ENCODE results near the gene GPR25. TPM values are rescaled to one million over a fixed set of nuclear protein-coding genes. Genes with fewer than 3 reads are reported as not detected.

Gene GPR25
- polyA plus RNA-seq, 1 donor, result 0.16 TPM

DNA sequence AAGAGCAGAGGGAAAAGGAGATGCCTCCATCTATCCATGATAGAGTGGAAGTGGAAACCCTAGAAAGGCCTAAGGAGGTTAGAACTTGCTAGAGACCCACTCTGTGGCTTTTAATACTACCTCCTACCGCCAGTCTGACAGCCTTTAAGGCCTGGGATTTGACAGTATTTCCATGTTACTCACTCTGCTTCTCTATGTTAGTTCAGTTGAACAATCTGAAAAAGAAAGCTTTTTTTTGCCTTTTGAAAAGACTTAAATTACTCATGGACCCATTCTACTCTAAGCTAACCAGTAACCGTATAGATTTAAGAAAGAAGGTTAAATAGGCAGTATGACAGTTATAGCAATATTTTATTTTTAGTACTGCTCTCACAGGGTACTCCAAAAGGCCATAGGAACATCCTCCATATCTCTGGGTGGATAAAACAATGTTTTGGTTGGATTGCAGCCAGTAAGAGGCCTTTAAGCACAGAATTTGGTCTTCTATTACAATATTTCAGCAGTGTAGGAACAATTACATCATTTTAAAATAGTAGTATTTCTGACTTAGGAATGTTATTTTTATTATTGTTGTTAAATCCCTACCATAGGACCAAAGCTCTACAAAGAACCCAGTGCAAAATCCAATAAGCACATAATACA lies 15.9 kb upstream of the GPR25 start:
- H3K9me3 ChIP-seq (ENCODE audit: control insufficient read depth, low read depth, low read length), result no peaks in the 10 kb centered on the region
- no peaks in the 10 kb centered on the region for H3K4me1 ChIP-seq (ENCODE audit: control insufficient read depth, insufficient read depth, low read length)
- no peaks in the 10 kb centered on the region for H3K27me3 ChIP-seq (ENCODE audit: control insufficient read depth, insufficient read depth, low read length)
- DNase-seq, result no peak
- peaks cover 28% of the 10 kb centered on the region for H3K36me3 ChIP-seq (ENCODE audit: control insufficient read depth, insufficient read depth, low read length)
- H3K27ac ChIP-seq (ENCODE audit: low read length), result no peak overlapping the region
- WGBS (ENCODE audit: insufficient coverage, low lambda C conversion rate), result no CpG with 5 or more reads among the region's 2 CpGs
- H3K4me3 ChIP-seq (ENCODE audit: low read length), result no peak overlapping the region

DNA sequence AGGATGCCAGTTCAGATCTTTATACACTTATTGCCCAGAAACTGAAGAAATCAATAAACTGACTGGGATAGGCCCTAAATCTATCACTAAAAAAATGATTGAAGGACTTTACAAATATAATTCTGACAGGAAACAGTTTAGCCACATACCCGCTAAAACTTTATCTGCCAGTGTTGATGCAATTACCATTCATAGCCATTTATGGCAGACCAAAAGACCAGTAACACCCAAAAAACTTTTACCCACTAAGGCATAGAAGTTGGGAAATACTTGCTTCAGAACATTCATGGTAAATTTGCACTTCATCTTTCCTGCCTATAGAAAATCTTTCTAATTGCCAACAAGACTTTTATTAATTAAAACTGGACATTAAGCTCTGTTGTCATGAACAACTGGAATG lies 15.0 kb upstream of the GPR25 start:
- H3K36me3 ChIP-seq (ENCODE audit: control insufficient read depth, insufficient read depth, low read length), result peaks cover 31% of the 10 kb centered on the region
- WGBS (ENCODE audit: insufficient coverage, low lambda C conversion rate), result no CpG with 5 or more reads among the region's 1 CpG
- DNase-seq, result no peak

DNA sequence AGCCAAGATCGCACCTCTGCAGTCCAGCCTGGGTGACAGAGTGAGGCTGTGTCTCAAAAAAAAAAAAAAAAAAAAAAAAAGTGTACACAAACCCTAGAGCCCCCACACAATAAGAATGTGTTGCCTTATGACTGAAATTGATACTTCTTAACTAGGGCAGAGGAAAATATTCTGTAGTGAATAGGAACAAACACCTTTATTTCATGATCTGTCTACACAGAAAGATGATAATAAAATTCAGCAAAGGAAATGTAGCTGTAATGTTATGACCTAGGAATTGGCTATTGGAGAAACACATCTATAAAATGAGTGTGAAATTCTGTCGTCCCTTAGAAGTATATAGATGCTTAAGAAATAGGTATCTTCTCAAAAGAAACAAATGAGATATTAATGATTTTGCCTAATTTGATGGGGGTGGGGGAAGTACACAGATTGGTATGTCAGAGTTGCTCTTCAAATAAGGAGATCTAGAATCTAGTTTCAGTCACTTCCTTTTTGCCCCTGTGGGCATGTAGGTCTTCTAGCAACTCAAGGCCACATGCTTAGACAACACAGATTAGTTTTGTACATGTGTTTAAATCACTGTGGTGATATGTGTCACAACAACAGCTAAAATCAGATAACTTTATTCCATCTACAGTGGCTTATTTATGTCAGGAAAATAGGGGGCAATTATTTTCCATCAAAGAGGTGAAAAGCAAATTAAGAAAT lies 10.7 kb upstream of the GPR25 start:
- no peak overlapping the region for H3K27ac ChIP-seq (ENCODE audit: low read length)
- peaks cover 14% of the 10 kb centered on the region for H3K36me3 ChIP-seq (ENCODE audit: control insufficient read depth, insufficient read depth, low read length)
- DNase-seq, result no peak
- no CpG with 5 or more reads among the region's 2 CpGs for WGBS (ENCODE audit: insufficient coverage, low lambda C conversion rate)
- no peaks in the 10 kb centered on the region for H3K27me3 ChIP-seq (ENCODE audit: control insufficient read depth, insufficient read depth, low read length)
- H3K4me1 ChIP-seq (ENCODE audit: control insufficient read depth, insufficient read depth, low read length), result no peaks in the 10 kb centered on the region
- H3K4me3 ChIP-seq (ENCODE audit: low read length), result no peak overlapping the region
- H3K9me3 ChIP-seq (ENCODE audit: control insufficient read depth, low read depth, low read length), result no peaks in the 10 kb centered on the region

More for the DNA sequence above, 15.0 kb upstream of the GPR25 start:
- H3K4me3 ChIP-seq (ENCODE audit: low read length), result no peak overlapping the region
- no peaks in the 10 kb centered on the region for H3K9me3 ChIP-seq (ENCODE audit: control insufficient read depth, low read depth, low read length)
- no peaks in the 10 kb centered on the region for H3K4me1 ChIP-seq (ENCODE audit: control insufficient read depth, insufficient read depth, low read length)
- no peaks in the 10 kb centered on the region for H3K27me3 ChIP-seq (ENCODE audit: control insufficient read depth, insufficient read depth, low read length)
- no peak overlapping the region for H3K27ac ChIP-seq (ENCODE audit: low read length)

DNA sequence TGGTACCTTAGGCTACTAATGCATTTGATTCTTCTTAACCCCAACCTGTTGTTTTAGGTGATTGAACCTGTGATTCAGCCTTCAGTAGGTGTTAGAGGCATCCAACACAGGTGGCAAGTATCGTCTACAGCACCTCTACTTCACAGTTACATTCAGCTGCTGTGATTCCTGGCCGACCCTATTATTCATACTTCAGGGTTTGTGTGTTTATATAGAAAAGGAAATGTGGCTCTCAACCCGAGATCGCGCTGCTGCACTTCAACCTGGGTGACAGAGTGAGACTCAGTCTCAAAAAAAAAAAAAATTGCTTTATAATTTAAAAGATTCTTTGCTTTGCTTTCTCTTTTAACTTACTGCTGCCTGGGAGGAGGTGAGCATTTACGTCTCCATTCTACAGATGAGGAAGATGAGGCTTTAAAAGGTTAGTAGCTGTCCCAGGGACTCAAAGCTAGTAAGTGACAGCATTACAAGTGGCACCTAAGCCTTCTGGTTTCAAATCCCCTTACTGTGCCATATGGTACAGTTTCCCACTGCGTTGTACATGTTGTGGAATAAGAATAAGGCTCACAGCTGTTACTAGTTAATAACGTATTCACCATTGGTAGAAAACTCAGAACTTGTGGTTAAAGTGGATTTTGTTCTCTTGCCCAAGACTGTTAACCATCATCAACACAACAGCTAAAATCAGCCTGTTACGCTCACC lies 9.9 kb upstream of the GPR25 start:
- peaks cover 10% of the 10 kb centered on the region for H3K36me3 ChIP-seq (ENCODE audit: control insufficient read depth, insufficient read depth, low read length)
- WGBS (ENCODE audit: insufficient coverage, low lambda C conversion rate), result 84% methylated on average over 2 of the region's 9 CpGs
- H3K4me1 ChIP-seq (ENCODE audit: control insufficient read depth, insufficient read depth, low read length), result no peaks in the 10 kb centered on the region
- peaks cover 6% of the 10 kb centered on the region for H3K27me3 ChIP-seq (ENCODE audit: control insufficient read depth, insufficient read depth, low read length)
- H3K27ac ChIP-seq (ENCODE audit: low read length), result no peak overlapping the region
- H3K9me3 ChIP-seq (ENCODE audit: control insufficient read depth, low read depth, low read length), result no peaks in the 10 kb centered on the region
- no peak for DNase-seq
- no peak overlapping the region for H3K4me3 ChIP-seq (ENCODE audit: low read length)

DNA sequence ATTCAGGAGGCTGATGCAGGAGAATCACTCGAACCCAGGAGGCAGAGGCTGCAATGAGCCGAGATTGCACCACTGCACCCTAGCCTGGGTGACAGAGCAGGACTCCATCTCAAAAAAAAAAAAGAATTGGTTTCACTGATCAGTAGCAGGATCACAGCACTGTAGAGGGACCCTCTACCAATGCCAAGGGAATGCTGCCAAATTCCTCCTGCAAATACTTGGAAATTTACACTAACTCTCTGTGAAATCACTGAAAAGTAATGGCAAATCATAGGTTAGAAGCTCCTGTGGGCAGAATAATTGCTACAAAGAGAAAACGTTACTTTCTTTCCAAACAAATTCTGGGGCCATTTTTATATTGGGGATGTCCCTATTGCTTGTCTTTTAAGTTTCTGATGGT lies 6.7 kb upstream of the GPR25 start:
- Histone ChIP-seq H3K27ac (ENCODE audit: low read length) (no peak overlapping the region), H3K4me1 (ENCODE audit: control insufficient read depth, insufficient read depth, low read length) (no peaks in the 10 kb centered on the region), H3K27me3 (ENCODE audit: control insufficient read depth, insufficient read depth, low read length) (peaks cover 17% of the 10 kb centered on the region), H3K4me3 (ENCODE audit: low read length) (no peak overlapping the region), H3K36me3 (ENCODE audit: control insufficient read depth, insufficient read depth, low read length) (peaks cover 9% of the 10 kb centered on the region), H3K9me3 (ENCODE audit: control insufficient read depth, low read depth, low read length) (no peaks in the 10 kb centered on the region)
- DNase-seq, result no peak
- 57% methylated on average over 1 of the region's 3 CpGs for WGBS (ENCODE audit: insufficient coverage, low lambda C conversion rate)

DNA sequence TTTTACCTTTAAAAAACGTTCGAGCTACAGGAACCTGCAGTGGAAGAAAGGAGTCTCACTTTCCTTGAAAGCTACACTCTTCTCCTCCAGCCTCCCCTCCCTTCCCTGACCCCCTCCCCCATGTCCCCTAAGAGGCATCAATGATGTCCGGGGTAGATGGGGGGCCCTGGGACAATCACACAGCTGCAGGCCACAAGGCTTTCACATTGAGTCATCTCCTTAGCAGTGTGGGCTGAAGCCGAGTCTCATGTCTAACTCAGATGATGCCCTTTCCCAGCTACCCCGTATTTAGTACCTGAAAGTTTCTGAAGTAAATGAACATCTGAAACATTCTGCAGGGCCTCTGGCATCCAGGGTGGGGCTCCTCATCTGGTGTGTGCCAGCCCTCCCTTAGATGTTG lies 6.3 kb upstream of the GPR25 start:
- no peaks in the 10 kb centered on the region for H3K4me1 ChIP-seq (ENCODE audit: control insufficient read depth, insufficient read depth, low read length)
- WGBS (ENCODE audit: insufficient coverage, low lambda C conversion rate), result 79% methylated on average over 2 of the region's 5 CpGs
- H3K27ac ChIP-seq (ENCODE audit: low read length), result no peak overlapping the region
- no peak overlapping the region for H3K4me3 ChIP-seq (ENCODE audit: low read length)
- peaks cover 21% of the 10 kb centered on the region for H3K27me3 ChIP-seq (ENCODE audit: control insufficient read depth, insufficient read depth, low read length)
- no peak for DNase-seq
- H3K9me3 ChIP-seq (ENCODE audit: control insufficient read depth, low read depth, low read length), result no peaks in the 10 kb centered on the region
- H3K36me3 ChIP-seq (ENCODE audit: control insufficient read depth, insufficient read depth, low read length), result peaks cover 9% of the 10 kb centered on the region

DNA sequence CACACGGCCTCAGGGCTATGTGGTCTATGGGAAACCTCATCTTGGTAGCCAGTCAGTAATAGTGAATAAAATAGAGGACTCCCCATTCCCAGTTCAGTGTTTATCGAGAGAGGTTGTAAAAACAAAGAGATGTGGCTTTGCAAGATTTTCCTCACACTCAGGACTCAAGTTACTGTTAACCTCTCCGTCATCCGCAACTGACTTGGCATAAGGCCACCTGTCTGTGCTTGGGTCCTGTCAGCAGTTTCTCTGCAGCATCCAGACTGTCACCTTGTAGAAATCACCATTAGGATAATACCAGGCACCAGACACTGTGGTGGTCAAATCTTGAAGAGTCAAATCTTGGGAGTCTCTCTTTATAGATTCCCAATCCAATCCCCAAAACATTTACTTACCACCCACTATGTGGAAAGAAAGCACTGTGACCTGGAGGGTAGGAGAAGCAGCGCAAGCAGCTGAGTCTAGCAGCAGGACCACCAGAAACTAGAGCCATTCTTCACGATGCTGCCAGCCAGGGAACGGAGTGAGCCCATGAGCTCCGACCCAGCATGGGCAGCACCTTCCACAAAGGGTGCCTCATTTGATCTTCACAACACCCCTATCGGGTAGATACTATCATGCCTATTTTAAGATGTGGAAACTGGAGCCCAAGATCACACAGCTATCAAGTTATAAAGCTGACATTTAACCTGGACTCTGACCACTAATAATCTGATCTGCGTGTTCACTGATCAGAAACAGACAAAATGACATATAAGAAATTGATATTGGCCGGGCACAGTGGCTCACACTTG lies 5.6 kb upstream of the GPR25 start:
- Histone ChIP-seq H3K4me1 (ENCODE audit: control insufficient read depth, insufficient read depth, low read length) (no peaks in the 10 kb centered on the region), H3K27ac (ENCODE audit: low read length) (no peak overlapping the region), H3K36me3 (ENCODE audit: control insufficient read depth, insufficient read depth, low read length) (peaks cover 9% of the 10 kb centered on the region), H3K27me3 (ENCODE audit: control insufficient read depth, insufficient read depth, low read length) (peaks cover 28% of the 10 kb centered on the region), H3K4me3 (ENCODE audit: low read length) (no peak overlapping the region), H3K9me3 (ENCODE audit: control insufficient read depth, low read depth, low read length) (no peaks in the 10 kb centered on the region)
- no peak for DNase-seq
- WGBS (ENCODE audit: insufficient coverage, low lambda C conversion rate), result no CpG with 5 or more reads among the region's 11 CpGs

DNA sequence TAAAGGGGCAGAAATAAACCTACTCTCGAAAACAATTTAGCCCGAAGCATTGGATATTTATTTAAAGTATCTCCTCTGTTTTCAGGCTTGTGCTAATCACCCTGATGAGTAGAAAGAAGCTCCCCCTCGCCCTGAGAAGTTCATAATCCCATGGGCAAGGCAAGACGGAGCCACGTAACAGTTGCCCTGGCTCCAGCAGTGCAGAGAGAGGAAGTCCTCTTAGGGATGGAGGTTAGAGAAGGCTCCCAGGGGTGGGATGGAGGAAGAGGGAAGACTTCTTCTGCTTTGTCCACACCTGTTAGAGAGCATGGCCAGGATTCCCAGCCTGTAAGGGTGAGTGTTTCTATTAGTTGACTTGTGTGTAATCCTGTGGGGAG lies 3.4 kb upstream of the GPR25 start:
- H3K4me3 ChIP-seq (ENCODE audit: low read length), result no peak overlapping the region
- peaks cover 7% of the 10 kb centered on the region for H3K4me1 ChIP-seq (ENCODE audit: control insufficient read depth, insufficient read depth, low read length)
- DNase-seq, result no peak
- H3K36me3 ChIP-seq (ENCODE audit: control insufficient read depth, insufficient read depth, low read length), result no peaks in the 10 kb centered on the region
- no CpG with 5 or more reads among the region's 5 CpGs for WGBS (ENCODE audit: insufficient coverage, low lambda C conversion rate)
- peaks cover 12% of the 10 kb centered on the region for H3K9me3 ChIP-seq (ENCODE audit: control insufficient read depth, low read depth, low read length)
- peaks cover 48% of the 10 kb centered on the region for H3K27me3 ChIP-seq (ENCODE audit: control insufficient read depth, insufficient read depth, low read length)
- no peak overlapping the region for H3K27ac ChIP-seq (ENCODE audit: low read length)

DNA sequence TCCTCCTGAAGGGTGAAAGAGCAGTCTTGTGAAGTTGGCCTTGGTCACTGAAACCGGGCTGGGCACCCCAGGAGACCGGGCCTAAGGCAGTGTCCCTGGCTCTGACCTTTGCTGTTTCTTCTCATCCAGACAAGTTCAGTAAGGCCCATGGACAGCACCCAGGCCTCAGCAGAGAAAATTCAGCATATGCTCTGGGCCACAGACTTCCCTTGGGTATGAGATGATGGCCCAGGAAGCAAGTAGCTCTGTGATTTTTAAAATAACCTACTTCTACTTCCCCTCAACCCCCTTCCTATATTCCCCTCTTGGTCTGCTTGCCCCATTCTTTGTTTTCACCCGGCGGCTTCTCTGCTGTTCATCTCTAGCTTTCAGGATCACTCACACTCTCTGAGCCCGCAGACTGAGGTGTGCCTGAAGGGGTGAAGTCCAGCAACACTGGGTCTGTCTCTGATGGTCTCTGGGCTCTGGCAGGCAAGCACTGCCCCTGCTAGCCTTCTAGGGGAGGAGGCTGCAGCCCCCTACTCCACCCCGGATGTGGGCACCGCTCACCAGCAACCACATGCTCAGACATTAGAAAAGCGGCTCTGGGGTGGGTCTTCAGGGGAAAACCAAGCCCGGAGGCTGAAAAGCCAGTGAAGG lies 2.9 kb upstream of the GPR25 start:
- no peak for DNase-seq
- peaks cover 53% of the 10 kb centered on the region for H3K27me3 ChIP-seq (ENCODE audit: control insufficient read depth, insufficient read depth, low read length)

More for the DNA sequence above, 2.9 kb upstream of the GPR25 start:
- Histone ChIP-seq H3K36me3 (ENCODE audit: control insufficient read depth, insufficient read depth, low read length) (no peaks in the 10 kb centered on the region), H3K27ac (ENCODE audit: low read length) (no peak overlapping the region), H3K9me3 (ENCODE audit: control insufficient read depth, low read depth, low read length) (peaks cover 12% of the 10 kb centered on the region), H3K4me1 (ENCODE audit: control insufficient read depth, insufficient read depth, low read length) (peaks cover 7% of the 10 kb centered on the region), H3K4me3 (ENCODE audit: low read length) (no peak overlapping the region)
- 90% methylated on average over 2 of the region's 9 CpGs for WGBS (ENCODE audit: insufficient coverage, low lambda C conversion rate)

All from large intestine (tissue), 3 donors.